Spleen (tissue), 11 donors: ENCODE results near the gene ATXN7L1. TPM values are rescaled to one million over a fixed set of nuclear protein-coding genes. Genes with fewer than 3 reads are reported as not detected.

Source experiments
- DNase-seq: peaks from one replicate; pipeline ENCODE4 v3.0.0-alpha.2; 2020
- H3K27ac ChIP-seq, 8 donors: fragments of 200-600 bp; sonication (generic) in 7 of 8; 1 replicate in 4 of 8; 2 replicates in 4 of 8; pipeline versions ENCODE4 v1.5.0 to v1.8.0; 2016 to 2021; ENCODE audit warnings: inconsistent platforms in 4 of 8, mild to moderate bottlenecking in 4 of 8, moderate library complexity in 1 of 8
- H3K27me3 ChIP-seq, 7 donors: fragments of 200-600 bp; sonication (generic) in 6 of 7; replicated peaks in 1 of 7; 1 replicate in 4 of 7; 2 replicates in 3 of 7; pipeline versions ENCODE4 v1.5.0 to v1.8.0; 2016 to 2021; ENCODE audit warnings: inconsistent platforms in 3 of 7, mild to moderate bottlenecking in 1 of 7
- H3K36me3 ChIP-seq, 6 donors: fragments of 200-600 bp; sonication (generic) in 5 of 6; 1 replicate in 4 of 6; 2 replicates in 2 of 6; pipeline versions ENCODE4 v1.5.0 to v1.8.0; 2016 to 2021; ENCODE audit warnings: inconsistent platforms in 2 of 6
- H3K4me1 ChIP-seq, 6 donors: fragments of 200-600 bp; sonication (generic) in 5 of 6; 1 replicate in 3 of 6; 2 replicates in 3 of 6; pipeline versions ENCODE4 v1.5.0 to v1.8.0; 2016 to 2021; ENCODE audit warnings: inconsistent platforms in 3 of 6
- H3K4me3 ChIP-seq, 8 donors: fragments of 200-600 bp; sonication (generic) in 7 of 8; 1 replicate in 4 of 8; 2 replicates in 4 of 8; pipeline versions ENCODE4 v1.5.0 to v1.8.0; 2016 to 2021; ENCODE audit warnings: inconsistent platforms in 4 of 8, mild to moderate bottlenecking in 4 of 8, moderate library complexity in 2 of 8
- H3K9me3 ChIP-seq, 8 donors: fragments of 200-600 bp; sonication (generic) in 7 of 8; 1 replicate in 4 of 8; 2 replicates in 4 of 8; pipeline versions ENCODE4 v1.5.0 to v1.8.0; 2016 to 2021; ENCODE audit warnings: inconsistent platforms in 4 of 8
- CTCF ChIP-seq, 11 experiments: fragments of 200-600 bp in 7 of 11; fragments of 450-650 bp in 4 of 11; sonication (generic) in 4 of 11; IDR thresholded peaks in 8 of 11; conservative IDR thresholded peaks in 3 of 11; 1 replicate in 7 of 11; 2 replicates in 4 of 11; pipeline versions ENCODE4 v1.4.0 to v1.8.0; 2016 to 2021; ENCODE audit warnings: antibody characterized with exemption in 11 of 11, inconsistent platforms in 4 of 11, mild to moderate bottlenecking in 1 of 11
- POLR2A ChIP-seq, 3 donors: fragments of 450-650 bp; IDR thresholded peaks; one replicate each; pipeline ENCODE4 v1.5.1; 2017; ENCODE audit warnings: antibody characterized with exemption in 3 of 3, mild to moderate bottlenecking in 1 of 3
- POLR2AphosphoS5 ChIP-seq, 3 donors: sonication (generic); formaldehyde crosslinking; IDR thresholded peaks; one replicate each; pipeline ENCODE4 v1.5.1; 2017; ENCODE audit warnings: antibody characterized with exemption in 3 of 3
- WGBS, 5 donors: extraction: QIAGEN DNeasy Blood & Tissue Kit in 3 of 5; methylation state at CpG; one replicate each; pipeline versions ENCODE4 v1.1.5 to v1.1.7; 2013 to 2018; 5-methylcytosine and 5-hydroxymethylcytosine counted together
- intact Hi-C: fragments of 100-400 bp; cut with DNase I; formaldehyde crosslinking; loops from one replicate; pipeline ENCODE4 v1.15.0; 2023; ENCODE audit warnings: low total_unique reads
- polyA plus RNA-seq, 3 donors: library from polyadenylated mRNA; stranded (reverse); fragments of 200-250 nt; gene quantifications; one replicate each; pipeline ENCODE4 v1.2.1, GENCODE V29; 2013
- total RNA-seq, 7 donors: library from RNA; depleted of rRNA in 3 of 7; stranded (reverse); fragments of >200 nt in 3 of 7; fragmentation: NEBNext Ultra II Directional in 4 of 7; extraction: Animal tissue kit (Norgen Biotek cat#: 25700) in 4 of 7; gene quantifications; one replicate each; pipeline versions ENCODE4 v1.1.0 to v1.2.1, GENCODE V29; 2016 to 2021
- donor health status: healthy with polysubstance abuse.
- donor health status: DM: no; HTN: no; CAD: no; lungs with moderate emphysema.
- donor health status: DM: no; HTN: no; CAD: no.
- donor health status: Bipolar disorder and iron deficiency.
- donor health status: healthy.
- donor health status: DM: no; HTN: no; CAD: no.
- donor health status: DM: yes; HTN: yes; CAD: no.

The ATXN7L1 gene
- total and polyA plus RNA-seq, 10 donors = 2.4 to 29.3 (median 18.4) TPM

- no peaks in the 10 kb centered on the region for H3K9me3 ChIP-seq
- H3K27ac ChIP-seq = no peak overlapping the region
- intact Hi-C loops = loop anchor here (5.0 to 10.0 kb wide), 2 partner anchors 247 to 284 kb away; no protein-coding TSS in a partner anchor
- H3K36me3 ChIP-seq = no peaks in the 10 kb centered on the region
- 81 to 89% (median 85%) methylated on average over 6 of the region's 6 CpGs for WGBS, 5 donors
- TF ChIP-seq POLR2AphosphoS5 (IDR thresholded peaks at IDR 0.05) = no peak
- no peak for TF ChIP-seq CTCF (IDR thresholded peaks at IDR 0.05 in 8 of 11, conservative IDR thresholded peaks at IDR 0.05 in 3 of 11)
- TF ChIP-seq POLR2A (IDR thresholded peaks at IDR 0.05) = no peak
- no peaks in the 10 kb centered on the region for H3K27me3 ChIP-seq
- DNase-seq = peak; percentile 16
- no peak overlapping the region for H3K4me3 ChIP-seq
- H3K4me1 ChIP-seq = peaks cover 0 to 19% (median 9%) of the 10 kb centered on the region in 6 donors
These were observed 115.6 kb downstream of the ATXN7L1 start for GRCh38 chr7:105760551-105761447.

GRCh38 chr7:105759670-105760550 is 116.5 kb downstream of the ATXN7L1 start:
- Histone ChIP-seq H3K27me3 (no peaks in the 10 kb centered on the region), H3K4me1 (peaks cover 0 to 19% (median 9%) of the 10 kb centered on the region in 6 donors), H3K27ac (no peak overlapping the region), H3K4me3 (no peak overlapping the region), H3K9me3 (no peaks in the 10 kb centered on the region), H3K36me3 (no peaks in the 10 kb centered on the region)
- no peak for DNase-seq
- intact Hi-C loops = loop anchor here (5.0 to 10.0 kb wide), 2 partner anchors 247 to 285 kb away; no protein-coding TSS in a partner anchor
- TF ChIP-seq POLR2A (IDR thresholded peaks at IDR 0.05) (no peak), CTCF (IDR thresholded peaks at IDR 0.05 in 8 of 11, conservative IDR thresholded peaks at IDR 0.05 in 3 of 11) (peak in 8 of 11 experiments; percentile 11 to 51 (median 32))
- WGBS, 5 donors = 87 to 93% (median 90%) methylated on average over 2 of the region's 2 CpGs

- TF ChIP-seq POLR2A (IDR thresholded peaks at IDR 0.05) (no peak), POLR2AphosphoS5 (IDR thresholded peaks at IDR 0.05) (no peak), CTCF (IDR thresholded peaks at IDR 0.05 in 8 of 11, conservative IDR thresholded peaks at IDR 0.05 in 3 of 11) (no peak)
- 45 to 84% (median 78%) methylated on average over 2 of the region's 2 CpGs for whole genome bisulfite sequencing, 5 donors
- DNase-seq = no peak
- no peaks in the 10 kb centered on the region for H3K27me3 ChIP-seq
- peaks cover 0 to 4% (median 0%) of the 10 kb centered on the region in 6 donors for H3K36me3 ChIP-seq
- H3K9me3 ChIP-seq = no peaks in the 10 kb centered on the region
- no peak overlapping the region for H3K27ac ChIP-seq
- intact Hi-C loops = no loop called here
- H3K4me3 ChIP-seq = no peak overlapping the region
- peaks cover 0 to 19% (median 9%) of the 10 kb centered on the region in 6 donors for H3K4me1 ChIP-seq
These were observed 120.0 kb downstream of the ATXN7L1 start for GRCh38 chr7:105756367-105756766.
